ENCODE results near the gene ACTRT2. TPM values are rescaled to one million over a fixed set of nuclear protein-coding genes. Genes with fewer than 3 reads are reported as not detected.

Gene ACTRT2
- total and polyA plus RNA-seq, 10 donors: not detected

DNA sequence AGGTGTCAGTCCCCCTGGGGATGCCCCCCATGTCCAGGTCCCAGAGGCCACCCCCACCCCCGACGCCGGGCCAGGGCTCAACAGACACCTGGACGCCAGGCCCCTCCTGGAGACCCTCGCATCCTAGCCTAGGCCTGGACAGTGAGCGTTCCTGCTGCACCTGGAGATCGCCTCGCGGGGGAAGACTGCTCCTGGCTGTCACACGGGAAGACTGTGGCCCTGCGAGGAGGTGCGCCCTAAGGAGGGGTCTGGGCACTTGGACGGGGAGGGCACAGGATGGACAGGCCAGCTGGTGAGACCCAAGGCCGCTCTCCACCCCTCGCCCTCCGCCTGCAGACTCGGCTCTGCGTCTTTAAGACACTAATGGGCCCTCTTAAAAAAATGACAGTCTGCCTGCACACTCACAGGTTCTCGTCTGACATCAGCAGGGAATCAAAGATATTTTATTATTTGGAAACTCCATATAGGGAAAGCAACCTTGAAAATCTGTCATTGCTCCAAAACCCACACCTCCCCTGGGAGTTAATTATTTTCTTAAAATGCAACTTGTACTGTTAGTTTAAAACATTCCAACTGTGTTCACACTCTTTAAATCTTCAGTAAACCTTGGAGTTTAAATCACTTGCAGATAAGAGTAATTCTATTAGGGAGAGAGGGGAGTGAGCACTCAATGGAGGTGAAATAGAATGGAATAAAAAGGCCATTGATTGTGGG lies 45.6 kb upstream of the ACTRT2 start:
- DNase-seq: no peak
- Histone ChIP-seq H3K9me3 (no peaks in the 10 kb centered on the region), H3K27me3 (replicated peaks in 1 of 7) (peaks cover 0 to 46% (median 0%) of the 10 kb centered on the region in 7 donors), H3K4me3 (no peak overlapping the region), H3K27ac (no peak overlapping the region), H3K4me1 (peaks cover 0 to 11% (median 3%) of the 10 kb centered on the region in 6 donors), H3K36me3 (no peaks in the 10 kb centered on the region)
- TF ChIP-seq CTCF (IDR thresholded peaks at IDR 0.05 in 8 of 11, conservative IDR thresholded peaks at IDR 0.05 in 3 of 11) (no peak), POLR2A (IDR thresholded peaks at IDR 0.05) (no peak), POLR2AphosphoS5 (IDR thresholded peaks at IDR 0.05) (no peak)
- intact Hi-C loops (cut with DNase I; ENCODE audit: low total_unique reads): no loop called here
- 79 to 88% (median 82%) methylated on average over 14 to 19 of the region's 19 CpGs for WGBS, 5 donors

- peaks cover 0 to 11% (median 3%) of the 10 kb centered on the region in 6 donors for H3K4me1 ChIP-seq
- H3K9me3 ChIP-seq: no peaks in the 10 kb centered on the region
- H3K27ac ChIP-seq: no peak overlapping the region
- H3K4me3 ChIP-seq: no peak overlapping the region
- no peak for DNase-seq
- no peaks in the 10 kb centered on the region for H3K36me3 ChIP-seq
- intact Hi-C loops (cut with DNase I; ENCODE audit: low total_unique reads): no loop called here
- H3K27me3 ChIP-seq (replicated peaks in 1 of 7): peaks cover 0 to 40% (median 0%) of the 10 kb centered on the region in 7 donors
- WGBS, 5 donors: 86 to 96% (median 90%) methylated on average over 4 to 6 of the region's 6 CpGs
- TF ChIP-seq CTCF (IDR thresholded peaks at IDR 0.05 in 8 of 11, conservative IDR thresholded peaks at IDR 0.05 in 3 of 11) (no peak), POLR2AphosphoS5 (IDR thresholded peaks at IDR 0.05) (no peak), POLR2A (IDR thresholded peaks at IDR 0.05) (no peak)
These were observed 45.1 kb upstream of the ACTRT2 start for GRCh38 chr1:2976180-2976562.

DNA sequence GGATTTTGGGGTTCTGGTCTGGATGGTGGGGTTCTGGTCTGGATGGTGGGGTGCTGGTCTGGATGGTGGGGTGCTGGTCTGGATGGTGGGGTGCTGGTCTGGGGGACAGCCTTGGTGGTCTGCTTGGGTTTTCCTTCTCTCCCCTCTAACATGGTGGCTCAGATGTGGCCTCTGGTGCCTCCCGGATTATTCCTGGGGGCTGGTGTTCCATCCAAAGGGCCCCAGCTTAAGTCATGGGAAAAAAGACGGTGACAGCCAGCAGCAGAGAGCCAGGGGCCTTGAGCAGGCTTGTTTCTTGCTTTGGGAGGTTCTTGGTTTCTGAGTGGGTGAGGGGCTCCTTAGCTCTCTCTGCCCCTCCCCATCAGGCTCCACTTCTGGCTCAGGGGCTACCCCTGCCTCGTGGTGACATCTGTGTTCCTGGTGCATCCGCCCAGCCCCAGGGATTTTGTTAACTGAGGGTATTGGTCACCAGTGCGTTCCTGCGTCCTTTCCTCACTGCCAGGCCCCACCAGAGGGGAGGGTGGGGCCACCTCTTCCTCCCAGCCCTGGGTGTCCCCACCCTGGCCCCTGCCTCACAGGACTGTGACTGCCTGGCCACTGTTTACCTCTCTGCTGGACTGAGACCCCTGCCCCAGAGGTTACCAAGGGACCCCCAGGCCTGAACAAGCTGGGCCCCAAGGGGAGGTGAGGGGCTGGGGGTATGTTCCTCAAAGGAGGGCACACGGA lies 43.2 kb upstream of the ACTRT2 start:
- H3K4me1 ChIP-seq: peaks cover 0 to 10% (median 3%) of the 10 kb centered on the region in 6 donors
- no peaks in the 10 kb centered on the region for H3K9me3 ChIP-seq
- peaks cover 0 to 22% (median 0%) of the 10 kb centered on the region in 7 donors for H3K27me3 ChIP-seq (replicated peaks in 1 of 7)
- H3K36me3 ChIP-seq: no peaks in the 10 kb centered on the region
- intact Hi-C loops (cut with DNase I; ENCODE audit: low total_unique reads): no loop called here
- DNase-seq: no peak
- H3K4me3 ChIP-seq: no peak overlapping the region
- H3K27ac ChIP-seq: no peak overlapping the region
- 68 to 78% (median 72%) methylated on average over 6 to 7 of the region's 7 CpGs for WGBS, 5 donors
- no peak for TF ChIP-seq POLR2A (IDR thresholded peaks at IDR 0.05)
- TF ChIP-seq POLR2AphosphoS5 (IDR thresholded peaks at IDR 0.05): no peak
- TF ChIP-seq CTCF (IDR thresholded peaks at IDR 0.05 in 8 of 11, conservative IDR thresholded peaks at IDR 0.05 in 3 of 11): no peak

DNA sequence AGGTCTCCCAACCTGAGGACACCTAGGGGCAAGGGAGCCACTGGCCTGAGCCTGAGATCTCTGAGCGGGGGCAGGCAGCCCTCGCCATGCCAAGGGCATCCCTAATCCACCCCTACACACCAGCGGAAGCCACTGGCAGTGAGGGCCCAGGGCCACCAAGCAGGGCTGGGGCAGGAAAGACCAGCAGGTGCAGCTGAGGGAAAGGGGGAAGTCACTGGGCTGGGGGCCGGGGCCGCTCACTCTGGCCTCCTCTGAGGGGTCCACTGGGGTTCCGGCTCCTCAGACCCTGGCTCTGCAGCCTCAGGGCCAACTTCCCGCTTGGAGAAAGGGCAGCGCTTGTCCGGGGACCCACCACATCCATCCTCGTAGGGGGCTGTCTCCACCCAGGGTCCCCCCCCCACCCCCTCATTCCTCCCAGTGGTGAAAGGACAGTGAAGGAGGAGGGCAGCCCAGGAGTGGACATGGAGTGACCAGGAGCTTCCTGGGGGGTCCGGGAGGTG lies 42.5 kb upstream of the ACTRT2 start:
- peaks cover 0 to 6% (median 1%) of the 10 kb centered on the region in 6 donors for H3K4me1 ChIP-seq
- intact Hi-C loops (cut with DNase I; ENCODE audit: low total_unique reads): no loop called here
- H3K36me3 ChIP-seq: no peaks in the 10 kb centered on the region
- DNase-seq: no peak
- peaks cover 0 to 15% (median 0%) of the 10 kb centered on the region in 7 donors for H3K27me3 ChIP-seq (replicated peaks in 1 of 7)
- 63 to 80% (median 74%) methylated on average over 1 to 11 of the region's 11 CpGs for WGBS, 5 donors
- no peak overlapping the region for H3K4me3 ChIP-seq
- no peaks in the 10 kb centered on the region for H3K9me3 ChIP-seq
- no peak for TF ChIP-seq POLR2AphosphoS5 (IDR thresholded peaks at IDR 0.05)
- TF ChIP-seq POLR2A (IDR thresholded peaks at IDR 0.05): no peak
- TF ChIP-seq CTCF (IDR thresholded peaks at IDR 0.05 in 8 of 11, conservative IDR thresholded peaks at IDR 0.05 in 3 of 11): no peak
- no peak overlapping the region for H3K27ac ChIP-seq
